ENCODE results near the gene ART1.

The ART1 gene

DNA sequence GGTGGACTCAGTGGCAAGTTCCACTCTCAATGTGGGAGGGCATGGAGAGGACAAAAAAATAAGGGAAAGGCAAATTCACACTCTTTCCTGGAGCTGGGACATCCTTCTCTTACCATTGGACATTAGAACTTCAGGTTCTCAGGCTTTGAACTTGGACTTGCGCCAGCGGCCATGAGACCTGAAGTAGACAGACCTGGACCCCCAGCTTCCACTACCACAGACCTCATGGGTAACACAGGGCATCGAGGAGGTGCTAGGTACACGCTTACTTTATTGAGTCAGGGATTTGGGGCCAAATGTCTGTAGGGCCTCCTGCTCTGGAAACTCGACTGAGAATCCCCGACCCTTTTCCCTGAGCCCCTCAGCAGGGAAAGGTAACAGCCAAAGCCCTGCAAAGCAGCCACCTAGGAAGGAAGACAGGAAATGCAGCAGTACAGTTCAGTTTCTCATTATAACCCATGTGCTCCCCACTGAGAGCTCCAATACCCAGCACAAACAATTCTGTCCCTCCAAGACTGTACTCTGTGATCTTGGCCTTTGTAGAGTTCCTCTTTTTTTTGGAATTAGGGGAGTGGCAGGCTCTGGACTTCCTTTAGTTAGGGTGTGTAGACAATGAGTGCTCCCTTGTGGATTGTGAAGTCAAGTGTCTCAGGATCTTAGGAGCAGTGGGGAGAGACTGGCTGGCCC lies 20.6 kb downstream of the ART1 start:
- DNase-seq (ENCODE audit: low read depth in 1 of 2, low spot score in 1 of 2), result no peak

DNA sequence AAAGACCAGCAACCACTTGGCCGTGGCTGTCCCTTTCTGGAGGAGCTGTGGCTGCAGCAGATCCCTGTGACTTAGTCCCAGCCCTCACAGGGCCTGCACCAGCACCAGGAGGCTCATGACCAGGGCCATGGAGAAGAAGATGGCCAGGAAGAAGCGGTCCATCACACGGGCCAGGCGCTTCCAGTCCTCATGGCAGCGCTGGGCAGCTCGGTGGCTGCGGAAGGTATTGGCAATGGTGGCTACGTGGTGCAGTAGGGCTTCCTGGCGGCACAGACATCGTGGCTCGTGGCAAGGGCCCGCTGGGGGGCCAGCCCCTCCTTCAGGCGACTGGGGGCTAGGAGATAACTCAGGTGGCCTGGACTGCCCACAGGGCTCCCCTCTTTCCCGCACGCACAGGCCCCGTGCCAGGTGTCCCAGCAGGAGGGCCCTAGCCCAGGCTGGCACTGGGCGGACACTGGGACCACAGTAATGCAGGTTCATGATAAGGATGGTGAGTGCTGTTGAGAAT lies 21.1 kb downstream of the ART1 start:
- DNase-seq (ENCODE audit: low read depth in 1 of 2, low spot score in 1 of 2), result no peak

DNA sequence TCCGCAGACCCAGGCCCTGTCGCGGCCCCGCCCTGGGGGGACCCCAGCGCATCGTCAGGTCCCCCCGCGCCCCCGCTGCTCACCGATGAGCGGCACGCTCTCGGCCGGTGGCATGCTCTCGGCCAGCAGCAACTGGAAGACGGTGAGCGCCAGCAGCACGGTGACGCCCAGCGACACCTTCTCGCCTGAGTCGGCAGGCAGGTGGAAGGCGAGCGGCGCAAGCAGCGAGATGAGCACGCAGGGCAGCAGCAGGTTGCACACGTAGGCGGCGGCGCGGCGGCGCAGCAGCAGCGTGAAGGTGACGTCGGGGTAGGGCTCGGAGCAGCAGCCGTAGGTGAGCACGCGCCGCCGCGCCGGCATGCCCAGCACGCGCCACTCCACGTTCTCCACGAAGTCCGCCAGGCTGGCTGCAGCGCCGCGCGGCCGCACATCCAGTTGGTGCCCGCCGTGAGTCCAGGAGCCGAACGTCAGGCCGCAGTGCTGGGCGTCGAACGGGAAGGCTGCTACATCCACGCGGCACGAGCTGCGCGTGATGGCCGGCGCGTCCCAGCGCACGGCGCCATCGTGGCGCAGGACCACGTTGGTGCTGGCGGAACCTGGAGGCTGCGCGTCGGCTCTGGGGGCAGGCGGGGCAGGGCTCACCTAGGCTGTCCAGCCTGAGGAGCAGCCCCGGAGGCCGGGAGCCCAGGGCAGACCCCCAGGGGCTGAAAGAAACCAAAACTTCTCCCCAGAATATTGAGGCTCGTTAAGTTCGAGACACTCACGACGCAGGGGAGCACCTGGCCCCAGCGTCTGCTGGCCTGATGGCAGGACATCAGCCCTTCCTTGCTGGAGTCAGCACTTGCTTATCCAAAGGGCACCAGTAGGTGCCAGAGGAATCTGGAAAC lies 22.5 kb downstream of the ART1 start:
- DNase-seq (ENCODE audit: low read depth in 1 of 2, low spot score in 1 of 2), result no peak

DNA sequence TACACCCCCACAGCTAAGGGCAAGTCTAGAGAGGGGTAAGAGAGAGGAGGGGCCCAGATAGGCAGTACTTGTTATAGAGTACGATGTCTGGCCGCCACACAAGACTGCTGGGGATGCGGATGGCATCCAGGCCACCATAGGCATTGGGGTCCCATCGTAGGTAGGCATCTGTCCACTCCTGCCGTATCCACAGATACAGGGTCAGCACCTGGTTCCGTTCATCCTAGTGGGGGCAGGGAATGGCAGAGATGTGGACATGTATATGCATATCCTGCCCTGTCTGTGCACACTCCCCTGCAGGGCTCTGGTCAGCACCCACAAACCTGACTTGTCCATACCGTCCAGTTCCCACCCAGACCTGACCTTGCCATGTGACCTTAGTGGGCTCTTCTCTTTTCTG lies 24.2 kb downstream of the ART1 start:
- DNase-seq (ENCODE audit: low read depth in 1 of 2, low spot score in 1 of 2), result no peak

DNA sequence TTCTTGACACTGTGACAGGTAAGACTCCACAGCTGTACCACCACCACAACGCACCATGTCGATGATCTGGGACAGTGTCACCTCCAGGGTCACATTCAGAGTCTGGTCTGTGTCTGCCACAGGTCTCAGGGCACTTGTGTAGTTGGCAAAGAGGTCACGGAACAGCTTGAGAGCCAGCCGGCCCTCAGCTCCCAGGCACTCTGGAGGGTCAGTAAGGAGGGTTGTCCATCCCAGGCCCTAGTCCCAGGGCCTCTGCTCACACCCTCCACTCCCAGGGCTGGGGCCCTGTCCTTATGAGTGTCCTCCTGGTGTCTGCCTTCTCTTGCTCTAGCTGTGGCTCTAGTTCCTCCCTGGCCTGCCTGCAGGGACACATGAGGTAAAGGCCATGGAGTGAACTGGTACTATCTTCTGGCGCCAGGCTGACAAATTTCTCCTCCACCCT lies 24.8 kb downstream of the ART1 start:
- DNase-seq (ENCODE audit: low read depth in 1 of 2, low spot score in 1 of 2), result no peak

DNA sequence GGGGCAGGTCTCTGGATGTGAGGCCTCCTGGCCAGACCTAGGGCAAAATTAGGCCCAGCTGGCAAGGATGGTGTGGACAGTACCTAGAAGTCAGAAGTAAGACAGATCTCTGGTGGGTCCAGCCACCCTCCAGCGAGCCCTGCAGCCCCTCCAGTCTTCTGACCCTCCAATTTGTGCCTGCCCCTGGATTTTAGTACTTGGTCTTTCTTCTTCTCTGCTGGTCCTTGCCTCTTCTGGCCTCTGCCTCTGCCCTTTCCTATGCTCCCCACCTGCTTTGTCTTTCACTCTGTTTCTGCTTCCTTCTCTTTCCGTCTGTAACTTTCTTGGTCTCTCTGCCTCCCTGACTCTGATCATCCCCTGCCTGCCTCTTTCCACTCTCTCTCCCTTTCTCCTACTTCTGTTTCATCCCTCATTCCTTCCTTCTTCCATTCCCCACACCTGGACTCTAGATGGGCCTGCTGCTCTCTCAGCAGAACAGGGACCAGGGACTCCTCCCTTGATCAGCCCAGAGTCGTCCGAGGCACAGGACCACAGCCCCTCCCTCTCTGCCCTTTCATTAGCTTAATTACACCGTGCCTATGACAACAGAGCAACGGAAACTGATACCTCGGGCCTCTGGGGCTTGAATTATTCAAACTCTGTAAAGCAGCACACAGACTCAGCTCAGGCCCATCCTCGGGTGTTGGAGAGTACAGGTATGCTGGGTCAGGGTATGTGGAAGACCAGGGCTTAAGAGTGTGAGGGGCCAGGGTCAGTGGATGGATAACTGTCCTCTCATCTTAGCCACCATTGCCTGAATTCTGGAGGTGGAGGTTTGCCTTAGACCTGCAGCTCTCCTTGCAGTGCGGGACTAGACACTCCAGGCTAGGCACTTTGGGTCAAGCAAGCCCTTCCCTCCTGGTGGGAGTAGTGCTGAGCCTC lies 26.7 kb downstream of the ART1 start, which contains the start of gene CHRNA10:
Gene CHRNA10 (minus strand): TSS at position 51 of the 921 bp plus-strand sequence. CDS start 72 bp downstream, outside the sequence.
- no peak for DNase-seq (ENCODE audit: low read depth in 1 of 2, low spot score in 1 of 2)

DNA sequence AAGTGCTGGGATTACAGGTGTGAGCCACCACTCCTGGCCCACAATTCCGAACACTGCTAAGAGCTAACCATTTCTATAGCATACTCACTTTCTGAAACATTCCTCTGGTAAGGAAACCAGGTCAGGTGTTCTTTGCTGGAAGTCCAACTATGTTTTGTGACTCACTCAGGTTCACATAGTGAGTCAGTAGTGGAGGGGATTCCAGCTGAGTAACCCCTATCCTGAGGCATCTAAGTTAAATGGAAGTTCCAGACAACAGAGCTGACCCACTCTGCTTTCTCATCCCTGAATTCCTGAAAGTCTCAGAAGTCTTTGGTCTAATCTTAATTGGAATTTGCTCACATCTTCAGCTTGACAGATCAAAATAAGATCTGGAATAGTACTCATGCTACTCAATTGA lies 29.3 kb downstream of the ART1 start:
- no peak for DNase-seq (ENCODE audit: low read depth in 1 of 2, low spot score in 1 of 2)

DNA sequence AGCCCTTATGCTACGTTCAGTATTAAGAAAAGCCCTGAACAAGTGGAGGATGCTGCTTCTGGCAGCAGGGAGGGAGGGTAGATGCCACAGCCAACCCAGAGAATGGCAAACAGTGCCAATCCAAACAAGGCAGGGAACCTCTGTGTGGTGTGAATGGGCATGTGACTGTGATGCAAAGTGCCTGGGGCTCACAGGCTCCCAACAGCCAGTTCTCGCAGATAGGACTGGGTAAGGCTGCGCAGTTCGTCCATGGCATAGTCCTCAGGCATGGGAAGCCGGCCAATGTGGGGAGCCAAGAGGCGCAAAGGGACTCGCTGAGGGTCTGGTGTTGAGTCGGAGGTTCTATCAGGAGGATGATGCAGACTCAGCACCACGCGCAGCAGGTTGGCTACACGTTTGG lies 31.0 kb downstream of the ART1 start:
- no peak for DNase-seq (ENCODE audit: low read depth in 1 of 2, low spot score in 1 of 2)

DNA sequence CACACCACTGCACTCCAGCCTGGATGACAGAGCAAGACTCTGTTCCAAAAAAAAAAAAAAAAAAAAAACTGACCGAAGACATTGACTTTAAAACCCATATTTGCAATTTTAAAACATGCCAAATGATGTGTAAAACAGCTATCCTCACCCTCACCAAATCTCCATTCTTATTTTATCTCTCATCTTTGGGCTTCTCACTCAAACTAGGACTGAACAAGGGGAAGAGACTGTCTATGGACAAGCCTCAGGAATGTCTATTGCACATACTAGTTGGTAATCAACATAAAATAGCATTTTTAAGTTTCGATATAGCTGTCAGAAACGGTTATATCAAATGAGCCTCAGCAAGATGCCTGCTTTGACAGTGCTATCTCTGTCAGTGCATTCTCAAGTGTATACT lies 34.1 kb downstream of the ART1 start:
- no peak for DNase-seq (ENCODE audit: low read depth in 1 of 2, low spot score in 1 of 2)

DNA sequence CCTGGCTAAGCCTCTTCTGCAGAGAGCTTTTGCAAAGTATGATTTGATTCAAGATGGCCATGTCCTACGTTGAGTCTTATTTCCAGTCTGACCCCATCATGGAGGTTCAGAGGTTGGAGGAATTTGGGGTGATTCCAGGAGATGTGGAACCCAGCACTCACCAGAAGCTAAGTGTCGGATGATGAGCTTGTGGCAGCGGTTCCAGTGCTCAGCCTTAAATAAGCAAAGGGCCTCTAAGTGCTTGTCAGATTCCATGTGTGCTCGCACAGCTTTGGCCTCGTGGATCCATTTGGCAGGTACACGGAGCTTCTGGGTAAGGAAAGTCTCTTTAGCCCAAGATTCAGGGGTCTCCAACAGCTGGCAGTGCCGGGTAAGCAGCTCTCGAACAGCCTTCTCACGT lies 38.1 kb downstream of the ART1 start:
- DNase-seq (ENCODE audit: low read depth in 1 of 2, low spot score in 1 of 2), result no peak

DNA sequence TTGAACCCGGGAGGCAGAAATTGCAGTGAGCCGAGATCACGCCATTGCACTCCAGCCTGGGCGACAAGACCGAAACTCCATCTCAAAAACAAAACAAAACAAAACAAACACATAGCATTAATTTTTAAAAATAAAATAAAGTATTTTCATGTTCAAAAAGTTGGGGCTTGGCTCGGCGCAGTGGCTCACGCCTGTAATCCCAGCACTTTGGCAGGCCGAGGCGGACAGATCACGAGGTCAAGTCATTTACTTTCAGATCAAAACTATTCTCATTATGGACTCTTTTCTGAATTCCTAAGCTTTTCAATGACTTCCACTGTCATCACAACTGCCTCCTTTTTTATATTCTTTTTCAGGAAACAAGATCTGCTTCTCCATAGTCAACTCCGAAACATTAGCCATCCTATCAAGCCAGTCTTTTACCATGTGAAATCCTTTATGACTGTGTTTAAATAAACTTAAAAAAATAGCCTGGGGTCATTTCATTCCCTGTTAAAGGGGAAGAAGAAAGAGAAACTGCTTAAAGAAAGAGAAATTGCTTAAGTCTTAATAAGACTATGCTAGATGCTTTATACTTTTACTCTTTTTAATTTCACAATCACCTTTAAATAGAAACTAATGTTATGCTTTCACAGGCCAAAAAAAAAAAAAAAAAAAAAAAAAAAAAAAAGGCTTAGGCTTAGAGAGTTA lies 39.3 kb downstream of the ART1 start:
- DNase-seq (ENCODE audit: low read depth in 1 of 2, low spot score in 1 of 2), result no peak

DNA sequence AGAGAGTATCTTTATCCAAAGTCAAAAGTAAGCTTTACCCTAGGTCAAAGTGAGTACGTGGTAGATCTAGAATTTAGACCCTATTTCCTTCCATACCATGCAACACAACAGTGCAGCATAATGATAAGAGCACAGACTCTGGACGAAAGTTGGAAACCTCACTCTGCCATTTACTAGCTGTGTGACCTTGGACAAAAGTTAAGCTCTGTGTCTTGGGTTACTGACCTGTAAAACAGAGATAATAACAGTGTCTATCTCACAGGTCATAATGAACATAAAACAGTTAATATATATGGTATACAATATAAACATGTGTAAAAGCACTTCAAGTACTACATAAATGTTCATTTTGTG lies 39.9 kb downstream of the ART1 start:
- no peak for DNase-seq (ENCODE audit: low read depth in 1 of 2, low spot score in 1 of 2)

DNA sequence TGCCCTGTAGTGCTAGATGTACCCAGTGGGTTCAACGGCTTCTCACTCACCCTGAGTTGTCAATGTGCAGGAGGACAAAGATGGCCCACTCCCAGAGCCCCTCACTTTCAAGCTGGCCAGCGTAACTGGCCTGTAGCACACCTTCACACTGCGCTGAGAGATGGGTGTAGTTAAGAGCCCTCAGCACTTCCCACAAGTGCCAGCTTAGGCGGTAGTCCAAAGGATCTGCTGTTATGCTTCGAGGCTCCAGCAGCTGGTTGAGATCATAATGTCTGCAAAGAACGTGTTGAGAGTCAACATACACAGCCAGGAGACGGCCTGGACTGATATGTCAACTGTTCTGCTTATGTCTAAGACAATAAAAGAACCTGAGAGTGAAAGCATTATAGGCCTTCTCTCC lies 41.0 kb downstream of the ART1 start:
- no peak for DNase-seq (ENCODE audit: low read depth in 1 of 2, low spot score in 1 of 2)

DNA sequence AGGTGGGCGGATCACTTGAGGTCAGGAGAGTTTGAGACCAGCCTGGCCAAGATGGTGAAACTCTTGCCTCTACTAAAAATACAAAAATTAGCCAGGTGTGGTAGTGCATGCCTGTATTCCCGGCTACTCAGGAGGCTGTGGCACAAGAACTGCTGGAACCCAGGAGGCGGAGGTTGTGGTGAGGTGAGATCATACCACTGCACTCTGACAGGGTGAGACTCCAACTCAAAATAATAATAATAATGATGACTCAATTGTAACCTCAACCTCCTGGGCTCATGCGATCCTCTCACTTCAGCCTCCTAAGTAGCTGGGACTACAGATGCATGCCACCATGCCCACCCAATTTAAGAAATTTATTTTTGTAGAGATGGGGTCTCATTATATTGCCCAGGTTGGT lies 41.8 kb downstream of the ART1 start:
- DNase-seq (ENCODE audit: low read depth in 1 of 2, low spot score in 1 of 2), result no peak

DNA sequence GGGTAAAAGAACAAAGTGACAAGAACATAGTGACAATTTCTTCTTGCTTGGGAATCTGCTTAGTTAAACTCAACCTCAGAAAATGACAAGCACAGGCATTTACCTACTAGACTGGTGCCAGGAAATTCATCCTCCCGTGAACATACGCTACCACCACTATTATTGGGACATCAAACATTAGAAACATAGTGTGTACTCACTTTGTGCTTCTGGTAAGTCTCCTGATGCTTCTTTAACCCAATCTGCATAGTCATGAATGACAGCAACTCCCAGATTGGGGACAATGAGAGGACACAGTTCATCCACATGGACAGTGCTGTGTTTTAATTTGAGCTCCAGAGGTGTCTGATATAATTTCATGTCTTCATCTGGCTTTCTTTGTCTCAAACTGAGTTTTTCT lies 55.5 kb downstream of the ART1 start:
- no peak for DNase-seq (ENCODE audit: low read depth in 1 of 2, low spot score in 1 of 2)

DNA sequence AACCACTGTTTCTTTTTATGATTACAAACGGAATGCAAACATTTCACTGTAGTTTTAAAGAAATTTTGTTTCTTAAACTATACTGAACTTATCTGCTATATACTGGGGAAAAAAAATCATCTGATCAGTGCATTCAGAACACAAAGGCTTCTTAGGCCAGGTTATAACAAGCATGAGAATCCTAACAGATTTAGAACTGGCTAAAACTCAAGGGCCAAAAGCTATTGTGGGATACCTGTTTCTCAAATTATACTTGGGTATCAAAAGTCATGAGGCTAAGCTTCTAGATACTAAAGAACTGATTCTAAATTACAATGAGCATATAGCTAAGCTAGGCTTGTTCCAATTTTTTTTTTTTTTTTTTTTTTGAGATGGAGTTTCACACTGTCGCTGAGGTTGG lies 56.0 kb downstream of the ART1 start:
- no peak for DNase-seq (ENCODE audit: low read depth in 1 of 2, low spot score in 1 of 2)

DNA sequence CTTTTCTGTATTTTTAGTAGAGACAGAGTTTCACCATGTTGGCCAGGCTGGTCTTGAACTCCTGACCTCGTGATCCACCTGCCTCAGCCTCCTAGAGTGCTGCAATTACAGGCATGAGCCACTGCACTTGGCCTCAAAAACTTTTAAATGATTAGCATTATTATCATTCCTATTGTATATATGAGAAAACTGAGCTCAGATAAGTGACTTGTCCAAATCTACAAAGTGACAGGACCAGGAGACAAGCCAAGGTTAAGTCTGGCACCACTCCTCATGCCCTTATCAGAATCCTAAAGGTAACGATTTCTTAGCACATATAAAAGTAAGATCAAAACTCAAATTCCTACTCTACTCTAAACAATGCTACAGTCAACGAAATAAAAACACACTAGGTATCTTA lies 58.5 kb downstream of the ART1 start:
- DNase-seq (ENCODE audit: low read depth in 1 of 2, low spot score in 1 of 2), result no peak

DNA sequence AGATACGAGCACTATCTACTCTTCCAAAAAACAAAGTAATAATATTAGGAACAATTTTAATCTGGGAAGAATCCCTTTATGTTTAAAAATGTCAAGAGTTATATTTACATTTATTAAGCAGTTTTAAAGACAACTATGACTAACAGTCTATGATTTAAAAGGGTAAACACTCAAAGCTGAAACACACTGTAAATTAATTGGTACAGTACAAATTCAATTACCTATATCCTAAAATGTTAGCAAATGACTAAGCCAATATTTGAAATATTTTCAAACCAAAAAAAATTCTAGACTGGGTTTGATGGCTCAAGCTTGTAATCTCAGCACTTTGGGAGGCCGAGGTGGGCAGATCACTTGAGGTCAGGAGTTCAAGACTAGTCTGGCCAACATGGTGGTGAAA lies 62.2 kb downstream of the ART1 start:
- DNase-seq (ENCODE audit: low read depth in 1 of 2, low spot score in 1 of 2), result no peak

DNA sequence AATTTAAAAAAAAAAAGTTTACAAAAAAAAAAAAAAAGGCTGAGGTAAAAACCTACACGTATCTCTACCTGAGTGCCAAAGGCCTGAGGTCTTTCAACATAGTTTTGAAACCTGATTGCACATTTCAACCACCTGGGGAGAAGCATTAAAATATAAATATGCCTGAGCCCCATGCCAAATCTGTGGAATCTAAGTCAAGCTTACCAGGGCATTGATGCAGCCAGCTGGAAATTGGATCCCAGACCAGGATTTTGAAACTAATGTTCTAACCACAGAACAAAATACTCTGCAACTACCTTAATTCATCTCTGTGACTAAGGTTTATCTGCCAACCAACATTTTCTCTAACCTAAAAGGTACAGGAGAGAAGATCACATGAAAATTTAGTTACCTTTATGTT lies 65.0 kb downstream of the ART1 start:
- DNase-seq (ENCODE audit: low read depth in 1 of 2, low spot score in 1 of 2), result no peak

DNA sequence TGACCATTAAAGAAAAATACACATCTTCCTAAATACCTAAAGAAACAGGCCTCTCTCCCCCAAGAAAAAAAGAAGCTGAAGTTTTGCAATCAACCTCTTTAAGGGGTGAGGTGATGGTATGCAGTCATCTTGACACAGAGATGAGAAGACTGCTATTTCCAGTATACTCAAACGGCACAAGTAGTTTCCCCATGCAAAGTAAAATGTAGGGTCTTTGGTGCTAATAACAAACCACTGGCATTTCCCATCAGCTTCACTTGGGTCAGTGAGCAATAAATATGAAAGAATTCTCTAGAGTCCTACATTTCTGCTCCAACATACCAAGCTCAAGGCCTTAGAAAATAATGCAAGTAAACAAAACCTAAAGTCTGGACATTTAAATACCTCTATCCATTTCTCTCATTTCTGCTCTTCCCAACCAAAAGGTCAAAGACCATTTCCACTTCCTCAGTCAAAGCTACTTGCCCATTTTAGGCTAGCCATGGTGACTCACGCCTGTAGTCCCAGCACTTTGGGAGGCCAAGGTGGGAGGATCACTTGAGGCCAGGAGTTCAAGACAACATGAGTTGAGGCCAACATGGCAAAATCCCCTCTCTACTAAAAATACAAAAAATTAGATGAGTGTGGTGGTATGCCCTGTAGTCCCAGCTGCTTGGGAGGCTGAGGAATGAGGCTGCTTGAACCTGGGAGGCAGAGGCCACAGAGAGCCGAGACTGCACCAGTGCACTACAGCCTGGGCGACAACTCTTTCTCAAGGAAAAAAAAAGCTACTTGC lies 65.7 kb downstream of the ART1 start:
- no peak for DNase-seq (ENCODE audit: low read depth in 1 of 2, low spot score in 1 of 2)

All from activated T-helper 1 cell treated with anti-CD3 and anti-CD28 coated beads, Interleukin-2, amount 50 U/mL, for 16 hours (primary cell).